ENCODE data around the gene PABPN1L. TPM values are rescaled to one million over a fixed set of nuclear protein-coding genes. Genes with fewer than 3 reads are reported as not detected.

PABPN1L gene
- total RNA-seq, 1 experiment from 2014 or later: 0.57 TPM

- H3K27ac ChIP-seq (ENCODE audit: low read depth, low read length): no peak overlapping the region
- no peaks in the 10 kb centered on the region for H4K20me1 ChIP-seq (ENCODE audit: insufficient read depth)
- H3K9me2 ChIP-seq (ENCODE audit: insufficient read depth): no peaks in the 10 kb centered on the region
- POLR2A ChIA-PET: interaction anchor here (1.2 kb wide), 1 partner anchor 10 kb away, joined by 3 read pairs; no protein-coding TSS in a partner anchor
- H3K4me1 ChIP-seq (ENCODE audit: control insufficient read depth in 1 of 2, insufficient read depth in 2 of 2, low read length in 2 of 2): peaks cover 10 to 15% of the 10 kb centered on the region in 2 experiments
- no peak overlapping the region for H3K9ac ChIP-seq (ENCODE audit: low read length)
- RAD21 ChIA-PET (ENCODE audit: low non-redundant PET in 1 of 2, low total read pairs in 2 of 2, uncharacterized antibody in 2 of 2, unreplicated experiment in 2 of 2): no interaction called here
- BruUV-seq (replicated peaks): no TSS peak
- no peaks in the 10 kb centered on the region for H3K27me3 ChIP-seq (ENCODE audit: insufficient read depth, low read length)
- DNase-seq (ENCODE audit: low read depth, low spot score) (no peak), ATAC-seq (no peak)
- no peaks in the 10 kb centered on the region for H3K79me2 ChIP-seq (ENCODE audit: insufficient read depth, low read length)
- no peak overlapping the region for H3K4me3 ChIP-seq (replicated peaks in 1 of 2; ENCODE audit: low read depth in 1 of 2, low read length in 2 of 2)
- H2AFZ ChIP-seq (ENCODE audit: low read depth, low read length, poor library complexity, severe bottlenecking): no peak overlapping the region
- TF ChIP-seq SRF (IDR thresholded peaks at IDR 0.05; ENCODE audit: low read depth): no peak
- no peak for TF ChIP-seq POLR2AphosphoS5 (IDR thresholded peaks at IDR 0.05; ENCODE audit: low read depth, low read length)
- no peak for TF ChIP-seq CEBPB (IDR thresholded peaks at IDR 0.05; ENCODE audit: low read depth)
- H3K4me2 ChIP-seq (ENCODE audit: low read length): no peak overlapping the region
- peaks cover 0 to 10% of the 10 kb centered on the region in 2 experiments; a peak in 1 of 4 replicates for H3K9me3 ChIP-seq (ENCODE audit: control insufficient read depth in 1 of 2, insufficient read depth in 1 of 2, low read depth in 1 of 2, low read length in 2 of 2)
- intact Hi-C loops (cut with micrococcal nuclease): no loop called here
- H3K36me3 ChIP-seq (ENCODE audit: control insufficient read depth in 1 of 2, insufficient read depth in 2 of 2, low read length in 2 of 2): no peaks in the 10 kb centered on the region
- CTCF ChIA-PET: interaction anchor here (0.6 kb wide), 1 partner anchor 19 kb away, joined by 4 read pairs; no protein-coding TSS in a partner anchor
These were observed 46.6 kb upstream of the PABPN1L start for GRCh38 chr16:88913001-88913612.

DNA sequence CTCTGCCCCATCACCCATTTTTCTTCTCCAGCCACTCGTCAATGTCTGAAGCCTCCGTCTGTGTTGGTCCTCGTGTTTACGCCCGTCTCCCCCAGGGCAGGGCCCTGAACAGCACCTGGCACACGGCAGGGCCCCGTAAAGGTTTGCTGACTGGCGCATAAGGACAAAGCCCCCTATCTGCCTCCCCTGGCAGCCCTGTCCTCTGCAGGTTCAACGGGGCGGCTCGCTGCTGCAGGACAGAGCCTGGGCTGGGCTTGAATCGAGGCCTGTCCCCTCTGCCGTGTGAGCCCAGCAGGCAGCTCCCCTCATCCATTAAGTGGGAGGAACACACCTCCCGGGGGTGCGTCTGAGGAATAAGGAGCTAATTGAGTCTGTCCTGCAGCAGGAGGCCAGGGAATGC lies 46.1 kb upstream of the PABPN1L start:
- Histone ChIP-seq H3K4me3 (replicated peaks in 1 of 2; ENCODE audit: low read depth in 1 of 2, low read length in 2 of 2) (no peak overlapping the region), H3K27me3 (ENCODE audit: insufficient read depth, low read length) (no peaks in the 10 kb centered on the region), H3K79me2 (ENCODE audit: insufficient read depth, low read length) (no peaks in the 10 kb centered on the region), H3K36me3 (ENCODE audit: control insufficient read depth in 1 of 2, insufficient read depth in 2 of 2, low read length in 2 of 2) (no peaks in the 10 kb centered on the region), H3K4me2 (ENCODE audit: low read length) (no peak overlapping the region), H4K20me1 (ENCODE audit: insufficient read depth) (no peaks in the 10 kb centered on the region), H3K9ac (ENCODE audit: low read length) (no peak overlapping the region), H3K9me2 (ENCODE audit: insufficient read depth) (no peaks in the 10 kb centered on the region), H2AFZ (ENCODE audit: low read depth, low read length, poor library complexity, severe bottlenecking) (no peak overlapping the region), H3K9me3 (ENCODE audit: control insufficient read depth in 1 of 2, insufficient read depth in 1 of 2, low read depth in 1 of 2, low read length in 2 of 2) (peaks cover 0 to 10% of the 10 kb centered on the region in 2 experiments; a peak in 1 of 4 replicates), H3K4me1 (ENCODE audit: control insufficient read depth in 1 of 2, insufficient read depth in 2 of 2, low read length in 2 of 2) (peaks cover 15 to 20% of the 10 kb centered on the region in 2 experiments), H3K27ac (ENCODE audit: low read depth, low read length) (no peak overlapping the region)
- intact Hi-C loops (cut with micrococcal nuclease): no loop called here
- CTCF ChIA-PET: interaction anchor here (0.6 kb wide), 1 partner anchor 20 kb away, joined by 4 read pairs; no protein-coding TSS in a partner anchor
- RAD21 ChIA-PET (ENCODE audit: low non-redundant PET in 1 of 2, low total read pairs in 2 of 2, uncharacterized antibody in 2 of 2, unreplicated experiment in 2 of 2): no interaction called here
- ATAC-seq: no peak
- POLR2A ChIA-PET: interaction anchor here (1.2 kb wide), 1 partner anchor 10 kb away, joined by 3 read pairs; no protein-coding TSS in a partner anchor
- no peak for DNase-seq (ENCODE audit: low read depth, low spot score)
- BruUV-seq (replicated peaks): no TSS peak
- TF ChIP-seq ELF1 (IDR thresholded peaks at IDR 0.05; ENCODE audit: borderline replicate concordance, low read depth) (no peak), ZNF274 (IDR thresholded peaks at IDR 0.05; ENCODE audit: low read depth, low read length) (no peak), EGR1 (IDR thresholded peaks at IDR 0.05; ENCODE audit: low read depth) (no peak), MAX (IDR thresholded peaks at IDR 0.05) (no peak), EZH2 (IDR thresholded peaks at IDR 0.05) (no peak), POLR2A (IDR thresholded peaks at IDR 0.05; ENCODE audit: borderline replicate concordance, extremely low read depth, insufficient read depth, insufficient read length) (no peak), YY1 (IDR thresholded peaks at IDR 0.05; ENCODE audit: extremely low read depth, insufficient replicate concordance, low read depth, low read length) (no peak), ZFX (IDR thresholded peaks at IDR 0.05) (no peak), JUND (IDR thresholded peaks at IDR 0.05) (no peak), SP1 (IDR thresholded peaks at IDR 0.05; ENCODE audit: low read depth) (no peak), CBX3 (IDR thresholded peaks at IDR 0.05; ENCODE audit: low read depth) (no peak)
- TF ChIP-seq, protein P1, sequence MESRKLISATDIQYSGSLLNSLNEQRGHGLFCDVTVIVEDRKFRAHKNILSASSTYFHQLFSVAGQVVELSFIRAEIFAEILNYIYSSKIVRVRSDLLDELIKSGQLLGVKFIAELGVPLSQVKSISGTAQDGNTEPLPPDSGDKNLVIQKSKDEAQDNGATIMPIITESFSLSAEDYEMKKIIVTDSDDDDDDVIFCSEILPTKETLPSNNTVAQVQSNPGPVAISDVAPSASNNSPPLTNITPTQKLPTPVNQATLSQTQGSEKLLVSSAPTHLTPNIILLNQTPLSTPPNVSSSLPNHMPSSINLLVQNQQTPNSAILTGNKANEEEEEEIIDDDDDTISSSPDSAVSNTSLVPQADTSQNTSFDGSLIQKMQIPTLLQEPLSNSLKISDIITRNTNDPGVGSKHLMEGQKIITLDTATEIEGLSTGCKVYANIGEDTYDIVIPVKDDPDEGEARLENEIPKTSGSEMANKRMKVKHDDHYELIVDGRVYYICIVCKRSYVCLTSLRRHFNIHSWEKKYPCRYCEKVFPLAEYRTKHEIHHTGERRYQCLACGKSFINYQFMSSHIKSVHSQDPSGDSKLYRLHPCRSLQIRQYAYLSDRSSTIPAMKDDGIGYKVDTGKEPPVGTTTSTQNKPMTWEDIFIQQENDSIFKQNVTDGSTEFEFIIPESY (IDR thresholded peaks at IDR 0.05; ENCODE audit: extremely low read depth, insufficient replicate concordance, low read length): no peak
- TF ChIP-seq, protein P2, sequence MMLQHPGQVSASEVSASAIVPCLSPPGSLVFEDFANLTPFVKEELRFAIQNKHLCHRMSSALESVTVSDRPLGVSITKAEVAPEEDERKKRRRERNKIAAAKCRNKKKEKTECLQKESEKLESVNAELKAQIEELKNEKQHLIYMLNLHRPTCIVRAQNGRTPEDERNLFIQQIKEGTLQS (IDR thresholded peaks at IDR 0.05): no peak

All from HCT116 (cell line).